Endodermal cell (in vitro differentiated cells): ENCODE data around the gene PARVA. TPM values are rescaled to one million over a fixed set of nuclear protein-coding genes. Genes with fewer than 3 reads are reported as not detected.

Experiments
- DNase-seq: peaks from one replicate; pipeline ENCODE4 v3.0.0-alpha.2; 2017
- H3K27ac ChIP-seq: 2 replicates; pipeline ENCODE4 v1.5.1; 2013; ENCODE audit warnings: mild to moderate bottlenecking, low read depth, low read length, moderate library complexity
- H3K27me3 ChIP-seq: 2 replicates; pipeline ENCODE4 v1.6.1; 2013; ENCODE audit warnings: mild to moderate bottlenecking, low read length, moderate library complexity; ENCODE audit not compliant: insufficient read depth, control insufficient read depth, poor library complexity, severe bottlenecking
- H3K36me3 ChIP-seq: 2 replicates; pipeline ENCODE4 v1.7.0; 2013; ENCODE audit warnings: mild to moderate bottlenecking, low read length, moderate library complexity; ENCODE audit not compliant: control insufficient read depth, insufficient read depth
- H3K4me1 ChIP-seq: one replicate; pipeline ENCODE4 v1.7.0; 2013; ENCODE audit warnings: low read length; ENCODE audit not compliant: control insufficient read depth, insufficient read depth
- H3K4me3 ChIP-seq: 2 replicates; pipeline ENCODE4 v1.5.1; 2013; ENCODE audit warnings: mild to moderate bottlenecking, low read length, moderate library complexity
- H3K9ac ChIP-seq: 2 replicates; pipeline ENCODE4 v1.6.1; 2013; ENCODE audit warnings: mild to moderate bottlenecking, low read length, moderate library complexity; ENCODE audit not compliant: poor library complexity, severe bottlenecking; ENCODE audit errors: extremely low read depth
- H3K9me3 ChIP-seq: 2 replicates; pipeline ENCODE4 v1.6.1; 2013; ENCODE audit warnings: mild to moderate bottlenecking, low read length, moderate library complexity; ENCODE audit not compliant: control insufficient read depth
- H3K27ac Mint-ChIP-seq: 2 replicates; pipeline ENCODE4 v1.8.0; 2020; ENCODE audit warnings: mixed read lengths
- H3K27me3 Mint-ChIP-seq: 2 replicates; pipeline ENCODE4 v1.8.0; 2021; ENCODE audit warnings: mild to moderate bottlenecking, mixed read lengths; ENCODE audit not compliant: insufficient read depth
- H3K36me3 Mint-ChIP-seq: 2 replicates; pipeline ENCODE4 v1.8.0; 2020; ENCODE audit warnings: low read depth, mixed read lengths
- H3K4me1 Mint-ChIP-seq: 2 replicates; pipeline ENCODE4 v1.8.0; 2020; ENCODE audit warnings: mixed read lengths
- H3K4me3 Mint-ChIP-seq: 2 replicates; pipeline ENCODE4 v1.8.0; 2020; ENCODE audit warnings: mild to moderate bottlenecking, moderate library complexity, mixed read lengths
- H3K9me3 Mint-ChIP-seq: 2 replicates; pipeline ENCODE4 v1.8.0; 2020; ENCODE audit warnings: mild to moderate bottlenecking, mixed read lengths
- CTCF ChIP-seq: fragments of 200-600 bp; sonication (generic); conservative IDR thresholded peaks from 2 replicates; pipeline ENCODE4 v1.5.0; 2021; ENCODE audit warnings: antibody characterized with exemption, mild to moderate bottlenecking
- WGBS, 2 experiments: methylation state at CpG; one replicate each; pipeline versions ENCODE4 v1.1.5 to v1.1.7; 2013; ENCODE audit warnings: missing lambda C conversion rate in 2 of 2, mixed read lengths in 1 of 2; ENCODE audit not compliant: insufficient coverage in 1 of 2, insufficient read length in 1 of 2; 5-methylcytosine and 5-hydroxymethylcytosine counted together
- total RNA-seq, 2 donors: library from RNA; stranded (reverse); fragmentation: NEBNext Ultra II Directional in 1 of 2; extraction: Animal tissue kit (Norgen Biotek cat#: 25700) in 1 of 2; gene quantifications; 2 replicates in 1 of 2; 3 replicates in 1 of 2; pipeline ENCODE4 v1.2.1, GENCODE V29; 2021

PARVA gene
- total RNA-seq, 2 donors from 2014 or later: 27.3 to 37.3 TPM

DNA sequence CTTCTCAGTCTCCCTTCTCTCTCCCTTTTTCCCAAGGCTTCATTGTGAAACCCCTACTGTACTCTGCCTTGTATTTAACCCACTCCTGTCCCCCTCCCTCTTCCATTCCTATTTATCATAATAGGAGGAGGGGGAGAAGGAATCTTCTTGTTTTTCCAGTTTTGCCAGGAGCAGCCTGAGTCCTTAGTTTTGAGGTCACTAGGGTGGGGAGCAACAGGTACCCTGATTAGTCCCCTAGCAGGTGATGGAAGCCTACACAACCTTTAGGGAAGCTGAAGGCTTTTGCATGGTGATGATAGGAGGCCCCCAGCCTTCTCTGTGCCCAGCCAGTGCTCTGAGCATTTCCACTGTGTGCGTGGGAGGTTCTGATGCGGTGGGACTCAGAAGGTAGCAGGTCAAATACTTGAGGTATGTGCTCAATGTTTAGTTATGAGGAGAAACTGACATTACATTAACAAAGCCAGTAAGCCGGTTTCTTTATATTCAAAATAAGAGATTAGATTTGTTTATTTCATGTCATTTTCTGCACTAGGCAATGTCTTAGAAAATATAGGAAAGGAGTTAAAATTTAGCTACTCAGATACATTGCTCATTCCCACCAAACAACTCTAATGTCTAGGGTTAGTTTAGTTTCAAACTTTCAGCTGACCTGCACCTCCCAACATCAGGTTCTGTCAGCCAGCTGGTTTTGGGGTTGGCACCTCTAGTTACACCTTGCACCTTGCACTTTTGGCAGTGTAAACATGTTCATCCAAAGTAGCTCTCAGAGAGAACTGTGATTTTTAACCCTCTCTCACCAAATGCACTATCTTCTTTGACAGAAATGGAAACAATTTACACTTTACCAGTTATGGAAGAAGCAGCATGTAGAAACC lies 26.0 kb downstream of the PARVA start:
- 100% methylated on average over 3 of the region's 3 CpGs; no CpG with 5 or more reads in 1 of the 2 experiments for WGBS, 2 experiments
- Histone ChIP-seq H3K4me1 (no peaks in the 10 kb centered on the region), H3K9ac (no peak overlapping the region), H3K9me3 (peaks cover 8% of the 10 kb centered on the region), H3K36me3 (no peaks in the 10 kb centered on the region), H3K27me3 (no peaks in the 10 kb centered on the region), H3K4me3 (no peak overlapping the region), H3K27ac (no peak overlapping the region)
- DNase-seq: no peak
- peaks cover 4% of the 10 kb centered on the region for H3K9me3 Mint-ChIP-seq
- no peaks in the 10 kb centered on the region for H3K27me3 Mint-ChIP-seq
- peak overlapping the region; percentile 8 for H3K27ac Mint-ChIP-seq
- peaks cover 4% of the 10 kb centered on the region for H3K4me1 Mint-ChIP-seq
- no peak overlapping the region for H3K4me3 Mint-ChIP-seq
- H3K36me3 Mint-ChIP-seq: peaks cover 9% of the 10 kb centered on the region
- TF ChIP-seq CTCF: no peak

DNA sequence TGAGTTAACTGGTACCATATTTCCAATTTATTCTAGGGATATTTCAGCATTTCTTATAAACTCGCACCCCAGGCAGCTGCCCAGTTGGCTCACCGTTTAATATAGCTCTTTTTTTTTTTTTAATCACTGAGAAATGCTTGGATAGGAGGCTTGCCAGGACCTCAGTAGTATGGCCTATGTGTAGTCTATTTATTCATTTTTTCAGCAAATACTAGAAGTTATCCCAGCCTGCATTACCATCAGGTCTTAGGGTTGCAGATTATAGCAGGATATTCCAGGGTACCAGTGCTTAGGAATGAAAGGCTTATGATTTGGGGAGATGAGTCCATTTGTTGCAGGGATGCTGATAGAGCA lies 26.6 kb downstream of the PARVA start:
- Mint-ChIP-seq H3K4me1 (peaks cover 4% of the 10 kb centered on the region), H3K27me3 (no peaks in the 10 kb centered on the region), H3K27ac (no peak overlapping the region), H3K36me3 (peaks cover 6% of the 10 kb centered on the region), H3K9me3 (peaks cover 4% of the 10 kb centered on the region), H3K4me3 (no peak overlapping the region)
- H3K36me3 ChIP-seq: no peaks in the 10 kb centered on the region
- no peaks in the 10 kb centered on the region for H3K4me1 ChIP-seq
- peaks cover 8% of the 10 kb centered on the region for H3K9me3 ChIP-seq
- no peak for TF ChIP-seq CTCF
- H3K9ac ChIP-seq: no peak overlapping the region
- WGBS, 2 experiments: 100% methylated on average over 2 of the region's 2 CpGs; no CpG with 5 or more reads in 1 of the 2 experiments
- H3K4me3 ChIP-seq: no peak overlapping the region
- DNase-seq: no peak
- H3K27ac ChIP-seq: no peak overlapping the region
- no peaks in the 10 kb centered on the region for H3K27me3 ChIP-seq

DNA sequence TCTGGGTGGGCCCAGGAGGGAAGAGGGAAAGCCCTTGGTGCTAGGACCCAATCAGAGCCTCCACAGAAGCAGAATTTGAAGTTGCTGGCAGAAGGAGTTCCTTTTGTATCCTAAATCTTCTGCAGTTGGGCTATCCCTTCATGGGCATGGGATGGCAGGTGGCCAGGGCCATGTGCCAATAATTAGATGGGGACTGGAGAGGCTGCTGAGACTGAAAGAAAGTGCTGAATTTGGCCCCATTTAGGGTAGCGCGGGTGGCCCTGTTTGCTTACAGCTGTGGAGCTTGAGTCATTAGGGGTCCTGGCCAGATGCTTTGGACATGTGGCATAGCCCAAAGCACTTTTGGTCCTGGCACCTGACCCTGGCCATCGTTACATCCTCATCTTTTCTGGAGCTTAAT lies 27.1 kb downstream of the PARVA start:
- Histone ChIP-seq H3K4me1 (no peaks in the 10 kb centered on the region), H3K9me3 (peaks cover 8% of the 10 kb centered on the region), H3K4me3 (no peak overlapping the region), H3K27me3 (no peaks in the 10 kb centered on the region), H3K9ac (no peak overlapping the region), H3K27ac (no peak overlapping the region), H3K36me3 (no peaks in the 10 kb centered on the region)
- Mint-ChIP-seq H3K4me1 (peaks cover 4% of the 10 kb centered on the region), H3K27ac (no peak overlapping the region), H3K36me3 (peaks cover 6% of the 10 kb centered on the region), H3K4me3 (no peak overlapping the region), H3K27me3 (no peaks in the 10 kb centered on the region), H3K9me3 (peaks cover 4% of the 10 kb centered on the region)
- no peak for DNase-seq
- TF ChIP-seq CTCF: no peak
- 91 to 94% methylated on average over 2 to 3 of the region's 3 CpGs for WGBS, 2 experiments
